HG02610 (cell line): ENCODE measurements around the gene GLDN.
"Not testable (repeated sequence)": the region's sequence is repeated elsewhere in the genome, so short reads cannot be mapped to it uniquely, and the experiment has no call there.

Experiments
- ATAC-seq: cut with Tn5 transposase; IDR thresholded peaks from one replicate; pipeline ENCODE4 v1.9.1; 2021; ENCODE audit warnings: mild to moderate bottlenecking, moderate library complexity; ENCODE audit not compliant: unreplicated experiment

The GLDN gene

DNA sequence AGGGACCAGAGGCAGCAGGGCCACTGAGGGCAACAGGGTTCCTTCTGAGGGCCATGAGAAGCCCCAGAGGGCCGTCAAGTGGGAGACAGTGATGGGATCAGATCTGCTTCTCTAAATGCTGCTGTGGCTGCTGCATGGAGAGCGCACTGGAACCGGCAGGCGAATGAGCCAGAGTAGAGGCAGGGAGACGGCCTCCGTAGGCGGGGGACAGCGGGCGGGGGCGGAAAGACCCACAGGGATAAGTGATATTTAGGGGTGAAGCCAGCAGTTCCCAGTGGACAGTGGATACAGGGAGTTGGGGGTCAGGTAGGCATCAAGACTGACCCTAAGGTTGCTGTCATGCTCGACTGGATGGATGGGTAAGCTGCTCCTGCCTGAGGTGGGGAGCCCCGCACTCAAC, 45.0 kb downstream of the GLDN start:
- no peak for ATAC-seq

DNA sequence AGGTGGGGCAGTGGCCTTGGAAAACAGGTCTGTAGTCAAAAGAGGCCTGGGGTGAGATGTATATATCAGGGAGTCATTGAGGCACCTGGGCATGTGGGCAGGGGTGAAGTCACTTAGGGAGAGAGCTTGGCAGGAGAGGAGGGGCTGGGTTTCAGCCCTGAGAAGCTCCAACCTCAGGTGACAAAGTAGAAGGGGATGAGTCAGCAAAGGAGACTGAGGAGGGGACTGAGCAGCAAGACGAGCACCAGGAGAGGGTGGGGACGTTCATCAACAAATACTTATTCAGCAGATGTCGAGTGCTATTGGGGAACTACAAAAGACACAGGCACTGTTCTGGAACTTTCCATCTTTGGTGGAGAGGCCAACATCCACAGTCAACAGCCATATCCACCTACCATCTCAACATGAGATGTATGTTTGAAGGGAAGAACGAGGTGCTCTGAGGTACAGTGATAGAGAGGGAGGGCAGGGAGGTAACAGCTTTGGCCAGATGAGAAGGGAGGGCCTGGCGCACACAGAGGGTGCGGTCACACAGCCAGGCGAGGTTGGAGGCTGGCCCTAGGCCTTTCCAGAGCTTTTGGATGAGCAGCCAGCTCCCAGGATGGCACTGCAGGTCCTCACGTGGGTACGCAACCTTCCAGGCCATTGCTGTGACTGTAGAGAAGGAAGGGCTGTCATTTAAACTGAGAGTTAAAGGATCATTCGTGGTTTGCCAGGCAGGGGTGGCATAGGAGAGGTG, 45.7 kb downstream of the GLDN start:
- ATAC-seq: no peak

GRCh38 chr15:51387699-51388041, 46.2 kb downstream of the GLDN start:
- ATAC-seq: no peak

GRCh38 chr15:51388726-51389125, 47.3 kb downstream of the GLDN start:
- no peak for ATAC-seq

- ATAC-seq: no peak
Observed at GRCh38 chr15:51390241-51390965, 48.9 kb downstream of the GLDN start.

GRCh38 chr15:51390966-51391422, 49.5 kb downstream of the GLDN start:
- no peak for ATAC-seq

DNA sequence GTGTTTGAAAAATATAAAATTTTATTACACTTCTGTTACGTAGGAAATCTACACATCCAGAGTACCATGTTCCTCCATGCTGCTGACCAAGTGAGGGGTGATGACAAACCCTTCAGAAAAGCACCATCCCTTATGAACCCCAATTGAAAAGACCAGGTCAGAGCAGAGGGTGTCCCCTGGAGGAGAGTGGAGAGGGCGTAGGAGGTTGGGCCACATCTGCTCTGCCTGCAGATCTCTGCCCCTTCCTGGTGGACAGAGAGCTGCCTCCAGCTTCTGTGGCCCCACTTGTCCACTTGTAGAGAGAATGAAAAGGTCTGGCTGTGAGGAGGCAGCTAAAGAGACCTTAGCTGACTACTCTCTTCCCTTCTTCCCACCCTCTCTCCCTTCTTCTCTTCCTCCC, 55.5 kb downstream of the GLDN start:
- ATAC-seq: no peak

DNA sequence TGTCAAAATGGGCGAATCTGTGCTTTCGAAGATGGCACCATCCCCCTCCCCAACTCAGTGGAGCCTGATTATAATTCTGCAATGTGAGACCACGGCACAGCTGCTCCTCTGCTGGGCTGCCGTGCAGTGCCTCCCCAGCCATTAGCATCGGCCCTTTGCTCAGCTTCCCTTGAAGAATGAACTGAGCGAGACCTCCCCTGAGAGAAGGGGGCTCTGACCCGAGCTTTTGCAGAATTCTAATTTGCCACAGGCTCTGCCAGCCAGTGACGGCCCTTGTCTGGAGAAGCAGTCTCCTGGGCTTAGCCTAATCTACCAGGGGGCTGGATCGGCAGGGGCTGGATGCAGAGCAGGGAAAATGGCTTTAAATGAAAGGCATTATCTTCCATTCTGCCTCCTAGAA, 57.2 kb downstream of the GLDN start:
- no peak for ATAC-seq

- no peak for ATAC-seq
Observed at GRCh38 chr15:51401051-51401780, 59.8 kb downstream of the GLDN start.

DNA sequence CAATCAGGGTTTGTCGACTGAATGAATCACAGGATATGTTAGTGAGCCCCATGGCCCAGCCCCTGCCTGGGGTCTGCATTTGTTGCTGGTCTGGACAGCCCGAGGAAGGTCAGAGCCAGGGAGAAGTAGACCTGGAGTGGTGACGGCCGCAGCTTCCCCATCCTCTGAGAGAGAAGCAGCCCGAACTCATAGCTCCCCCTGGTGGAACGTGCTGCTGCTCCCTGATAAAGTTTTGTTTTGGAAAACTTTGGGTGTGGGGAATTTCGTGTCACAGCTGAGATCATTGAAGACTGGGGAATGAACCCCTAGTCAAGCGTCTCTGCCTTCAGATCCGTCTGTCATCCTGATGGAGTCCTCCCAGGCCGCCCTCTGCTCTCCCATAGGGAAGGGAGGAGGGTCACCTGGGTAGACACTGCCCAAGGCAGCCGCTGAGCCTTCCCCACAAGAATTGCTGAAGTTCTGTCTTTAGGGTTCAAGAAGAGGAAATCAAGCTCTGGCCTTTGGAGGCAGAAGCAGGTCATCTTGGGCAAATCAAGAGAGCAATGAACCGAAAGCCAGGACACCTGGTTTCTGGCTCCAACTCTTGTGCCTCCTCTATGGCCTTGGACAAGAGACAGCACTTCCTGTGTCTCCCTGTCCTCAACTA, 60.5 kb downstream of the GLDN start:
- ATAC-seq: no peak

DNA sequence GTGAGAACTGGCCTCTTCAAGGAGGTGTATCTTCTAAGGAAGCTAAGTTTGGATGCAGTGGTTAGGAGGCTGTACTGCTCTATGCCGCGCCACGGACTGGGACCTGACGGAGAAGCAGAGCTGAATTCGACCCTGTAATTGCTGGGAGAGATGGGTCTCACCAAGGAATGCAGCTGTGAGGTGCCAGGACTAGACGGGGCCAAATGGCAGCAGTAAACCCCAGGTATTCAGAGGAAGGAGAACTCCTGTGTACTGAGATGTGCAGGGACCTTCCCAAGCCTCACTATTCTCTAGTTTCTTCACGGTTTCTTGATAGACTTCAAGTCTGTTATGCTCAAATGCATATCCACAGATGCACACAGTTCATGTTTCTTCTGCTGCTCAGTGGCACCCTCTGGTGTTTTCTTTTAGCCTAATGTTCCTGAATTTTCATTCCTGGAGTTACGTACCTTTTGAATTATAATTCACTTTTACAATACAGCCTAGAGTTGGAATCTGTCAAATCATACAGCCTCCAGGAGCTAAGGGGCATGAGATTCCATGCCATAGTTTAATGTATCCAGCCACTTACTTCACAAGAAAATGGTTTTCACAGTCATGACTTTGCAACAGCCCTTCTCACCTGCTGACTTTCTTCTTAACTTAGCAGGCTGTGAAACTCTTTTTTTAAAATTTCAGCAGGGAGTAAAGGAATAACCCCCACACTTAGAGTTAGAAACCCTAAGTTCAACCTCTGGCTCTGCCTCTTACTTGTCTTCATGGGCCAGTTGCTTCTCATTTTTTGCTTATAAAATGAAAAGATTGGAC, 61.8 kb downstream of the GLDN start:
- no peak for ATAC-seq

DNA sequence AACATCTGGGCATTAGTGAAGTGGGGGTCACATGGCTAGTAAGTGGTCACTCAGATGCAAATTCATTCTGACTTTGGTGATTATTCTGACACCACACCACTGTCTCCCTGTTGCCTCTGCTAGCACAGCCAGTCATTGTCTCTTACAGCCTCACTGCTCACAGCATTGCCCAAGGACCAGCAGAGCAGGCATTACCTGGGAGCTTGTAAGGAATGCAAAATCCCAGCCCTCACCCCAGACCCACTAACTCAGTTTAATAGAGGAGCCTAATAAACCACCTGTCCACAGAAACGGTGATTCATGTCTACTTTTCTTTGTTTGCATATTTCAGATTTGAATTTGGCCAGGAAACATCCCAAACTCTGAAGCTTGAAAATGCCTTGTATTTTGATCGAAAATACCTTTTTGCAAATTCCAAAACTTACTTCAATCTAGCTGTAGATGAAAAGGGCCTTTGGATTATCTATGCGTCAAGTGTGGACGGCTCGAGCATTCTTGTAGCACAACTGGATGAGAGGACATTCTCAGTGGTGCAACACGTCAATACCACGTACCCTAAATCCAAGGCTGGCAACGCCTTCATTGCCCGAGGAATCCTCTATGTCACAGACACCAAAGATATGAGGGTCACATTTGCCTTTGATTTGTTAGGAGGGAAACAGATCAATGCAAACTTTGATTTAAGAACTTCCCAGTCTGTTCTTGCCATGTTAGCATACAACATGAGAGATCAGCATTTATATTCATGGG, 62.7 kb downstream of the GLDN start:
- no peak for ATAC-seq

DNA sequence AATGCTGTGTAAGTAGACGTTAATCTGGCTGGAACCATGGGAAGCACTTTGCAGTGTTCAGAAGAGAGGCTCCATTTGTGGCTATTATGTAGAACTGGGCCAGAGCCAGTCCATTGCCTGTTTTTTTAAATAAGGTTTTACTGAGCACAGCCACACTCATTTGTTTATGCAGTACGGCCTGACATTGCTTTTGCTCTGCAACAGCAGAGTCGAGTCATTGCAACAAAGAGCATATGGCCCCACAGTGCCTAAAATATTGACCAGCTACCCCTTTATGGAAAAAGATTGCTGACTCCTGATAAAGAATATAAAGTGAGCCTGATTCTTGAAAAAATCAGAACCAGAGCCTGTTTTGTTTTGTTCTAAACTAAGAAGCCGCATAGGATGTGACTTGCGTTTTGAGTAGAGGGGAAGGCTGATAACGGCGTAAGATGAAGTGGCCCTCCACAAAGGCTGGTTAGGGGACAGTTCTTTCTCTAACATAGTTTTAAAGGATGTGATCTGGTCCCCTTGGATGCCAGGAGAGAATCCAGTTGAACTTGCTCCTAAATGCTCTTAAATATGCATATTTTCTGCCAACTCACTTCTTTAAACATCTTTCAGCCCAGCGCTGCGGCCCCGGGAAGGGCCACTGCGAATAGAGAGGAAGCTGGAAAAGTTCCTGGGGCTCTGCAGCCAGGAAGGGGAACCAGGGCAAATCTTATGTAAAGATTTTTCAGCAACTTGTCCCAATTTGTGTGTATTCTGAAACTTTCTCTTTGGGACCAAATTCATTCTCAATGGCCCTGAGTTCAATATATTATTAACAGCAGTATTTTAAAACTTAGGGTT, 64.5 kb downstream of the GLDN start:
- ATAC-seq: no peak

DNA sequence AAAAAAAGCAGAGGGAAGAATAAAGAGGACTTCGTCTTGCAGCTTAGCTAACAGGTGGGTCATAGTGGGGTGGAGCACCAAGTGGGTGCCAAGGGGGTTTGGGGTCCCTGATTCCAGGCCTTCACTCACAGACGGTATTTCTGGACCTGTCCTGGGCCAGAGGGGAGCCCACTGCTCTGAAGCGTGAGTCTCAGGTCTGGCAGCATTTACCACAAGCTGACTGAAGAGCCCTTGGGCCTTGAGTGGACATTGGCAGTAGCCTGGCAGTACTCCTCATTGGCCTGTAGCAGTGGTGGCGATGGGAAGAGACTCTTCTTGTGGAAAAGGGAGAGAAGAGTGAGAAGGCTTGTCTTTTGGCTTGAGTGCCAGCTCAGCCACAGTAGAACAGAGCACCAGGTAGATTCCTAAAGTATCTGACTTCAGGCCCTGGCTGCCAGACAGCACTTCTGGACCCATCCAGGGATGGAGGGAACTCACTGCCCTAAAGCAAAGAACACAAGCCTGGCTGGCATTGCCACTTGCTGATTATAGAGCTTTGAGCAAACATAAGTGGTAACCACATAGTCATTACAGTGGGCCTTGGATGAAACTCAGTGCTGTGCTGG, 72.9 kb downstream of the GLDN start:
- no peak for ATAC-seq

DNA sequence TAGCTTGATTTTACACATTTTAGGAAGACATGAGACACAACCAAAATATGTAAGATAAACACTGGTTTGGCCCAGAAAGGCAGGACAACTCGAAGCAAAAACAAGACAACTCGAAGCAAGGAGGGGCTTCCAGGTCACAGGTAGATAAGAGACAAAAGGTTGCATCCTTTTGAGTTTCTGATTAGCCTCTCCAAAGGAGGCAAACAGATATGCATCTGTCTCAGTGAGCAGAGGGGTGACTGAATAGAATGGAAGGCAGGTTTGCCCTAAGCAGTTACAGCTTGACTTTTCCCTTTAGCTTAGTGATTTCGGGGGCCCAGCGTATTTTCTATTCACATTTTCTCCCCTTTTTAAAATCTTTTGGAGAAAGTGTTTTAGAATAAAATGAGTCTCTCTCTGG, 74.7 kb downstream of the GLDN start:
- no peak for ATAC-seq

- ATAC-seq: not testable (repeated sequence)
Observed at GRCh38 chr15:51423040-51423439, 81.6 kb downstream of the GLDN start.

GRCh38 chr15:51424780-51425179, 83.3 kb downstream of the GLDN start:
- no peak for ATAC-seq

DNA sequence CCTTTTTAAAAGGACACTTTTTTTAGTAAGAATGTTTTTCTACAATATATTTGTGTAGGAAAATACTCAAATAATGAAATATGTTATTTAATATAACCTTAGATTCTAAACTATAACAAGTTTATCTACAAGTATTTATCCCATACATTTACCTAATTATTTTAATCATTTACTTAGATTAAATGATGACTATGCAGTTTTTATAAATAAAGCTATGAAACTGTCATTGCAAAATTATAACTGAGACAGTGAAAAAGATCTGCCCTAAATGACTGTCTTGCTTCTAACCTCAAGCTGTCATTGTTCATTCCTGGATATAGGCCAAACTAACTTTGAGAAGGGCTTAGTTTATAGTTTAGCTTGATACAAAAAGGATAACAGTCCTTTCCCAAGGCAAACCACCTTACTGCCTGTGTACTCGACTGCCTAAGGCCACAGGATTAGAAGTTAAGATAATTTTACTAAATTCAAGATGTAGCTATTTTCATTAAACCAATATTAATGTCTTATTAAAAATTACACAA, 84.1 kb downstream of the GLDN start:
- ATAC-seq: no peak
